ENCODE measurements around the gene RPL41.

RPL41 gene

DNA sequence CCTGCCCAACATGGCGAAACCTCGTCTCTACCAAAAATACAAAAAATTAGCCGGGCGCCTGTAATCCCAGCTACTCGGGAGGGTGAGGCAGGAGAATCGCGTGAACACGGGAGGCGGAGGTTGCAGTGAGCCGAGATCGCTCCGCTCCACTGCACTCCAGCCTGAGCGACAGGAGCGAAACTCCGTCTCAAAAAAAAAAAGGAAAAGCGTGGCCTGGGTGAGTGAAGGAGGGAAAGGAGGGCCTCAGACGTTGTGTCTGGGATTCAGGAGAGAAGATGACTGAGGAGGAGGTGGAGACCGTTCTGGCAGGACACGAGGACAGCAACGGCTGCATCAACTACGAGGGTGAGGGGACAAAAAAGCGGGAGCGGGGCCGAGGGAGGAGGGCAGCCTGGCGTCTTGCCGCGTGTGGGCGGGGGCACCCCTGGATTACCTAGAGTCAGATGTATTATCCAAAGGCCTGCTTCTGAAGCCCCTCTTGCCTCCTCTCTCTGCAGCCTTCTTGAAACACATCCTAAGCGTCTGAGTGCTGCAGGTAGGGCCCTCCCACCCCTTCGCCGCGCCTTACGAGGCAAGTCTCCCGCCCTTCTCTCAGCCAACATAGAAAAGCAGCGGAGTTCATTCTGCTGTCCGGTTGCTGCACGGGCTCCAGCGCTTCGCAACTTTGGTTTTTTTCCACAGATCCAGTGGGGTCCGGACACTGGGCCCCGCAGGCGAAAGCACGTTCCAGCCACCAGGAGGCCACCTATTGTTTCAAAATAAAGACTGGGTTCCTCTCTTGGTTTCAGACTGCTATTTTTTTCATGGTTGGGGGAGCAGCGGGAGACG is 41.0 kb downstream of the RPL41 start:
- peak; percentile 70 for DNase-seq

DNA sequence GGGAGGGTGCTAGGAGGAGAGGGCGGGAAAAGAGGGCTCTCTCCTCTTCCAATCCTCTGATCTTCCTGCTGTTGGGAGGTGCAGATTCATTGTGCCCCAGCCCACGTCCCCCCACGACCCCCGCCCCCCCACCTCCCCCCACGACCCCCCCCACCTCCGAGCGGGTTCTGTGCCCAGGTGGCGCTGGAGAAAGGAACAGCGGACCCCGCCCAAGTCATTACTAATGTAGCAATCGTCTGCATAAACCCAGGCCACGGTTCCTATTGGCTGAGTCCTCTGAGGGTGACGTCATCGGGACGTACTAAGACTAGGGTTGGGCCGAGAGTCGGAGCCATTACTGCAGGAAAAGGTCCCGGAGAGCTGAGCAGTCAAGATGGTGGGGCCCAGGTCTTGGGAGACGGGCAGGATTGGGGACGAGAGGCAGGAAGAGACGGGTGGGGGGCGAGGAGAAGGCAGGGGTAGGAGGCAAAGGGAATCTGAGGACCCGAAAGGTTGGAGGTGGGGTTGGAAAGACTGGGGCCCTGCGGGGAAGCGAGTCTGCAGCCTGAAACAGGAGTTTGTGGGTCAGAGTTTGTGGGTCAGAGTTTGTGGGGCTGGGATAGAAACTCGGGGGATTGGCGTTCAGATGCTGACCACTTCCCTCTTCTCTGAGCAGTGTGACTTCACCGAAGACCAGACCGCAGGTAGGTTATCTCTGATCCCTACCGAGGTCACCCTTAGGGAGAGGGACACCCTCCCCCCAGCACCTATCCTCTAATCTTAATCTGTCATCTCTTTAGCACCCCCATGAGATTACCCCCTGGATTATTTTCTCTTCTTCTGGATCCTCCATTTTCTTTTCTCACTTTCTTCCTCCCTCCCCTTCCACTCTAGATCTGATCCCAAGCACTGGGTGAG is 41.8 kb downstream of the RPL41 start, which contains the start of gene MYL6:
Gene MYL6 (plus strand): TSS at position 331 of the 897 bp plus-strand sequence. CDS start 43 bp downstream, at position 374.
- DNase-seq, result peak; percentile 98

DNA sequence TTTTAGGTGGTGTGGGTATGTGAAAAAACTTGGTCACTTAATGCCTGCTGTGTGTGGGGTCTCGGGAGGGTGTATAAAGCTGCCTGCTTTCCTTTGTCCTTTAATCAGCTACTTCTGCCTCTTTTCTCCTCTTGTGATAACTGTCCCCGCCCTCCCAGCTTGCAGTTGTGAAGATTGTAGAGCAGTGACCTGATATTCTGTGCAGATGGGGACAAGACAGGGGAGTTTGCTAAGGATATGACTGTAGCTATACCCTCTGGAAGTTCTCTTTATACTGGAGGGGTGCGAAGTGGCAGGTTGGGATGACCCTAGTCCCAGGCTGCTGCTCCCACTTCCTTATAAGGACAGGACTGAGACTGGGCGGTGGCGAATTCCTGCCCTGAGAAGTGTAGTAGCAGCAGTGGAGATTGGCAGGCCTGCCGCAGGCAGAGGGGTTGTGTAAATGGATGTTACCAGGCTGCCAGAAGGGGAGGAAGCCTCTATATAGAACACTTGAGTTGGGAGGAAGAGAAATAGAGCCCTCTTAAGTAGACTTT is 42.6 kb downstream of the RPL41 start:
- peak; percentile 28 for DNase-seq

DNA sequence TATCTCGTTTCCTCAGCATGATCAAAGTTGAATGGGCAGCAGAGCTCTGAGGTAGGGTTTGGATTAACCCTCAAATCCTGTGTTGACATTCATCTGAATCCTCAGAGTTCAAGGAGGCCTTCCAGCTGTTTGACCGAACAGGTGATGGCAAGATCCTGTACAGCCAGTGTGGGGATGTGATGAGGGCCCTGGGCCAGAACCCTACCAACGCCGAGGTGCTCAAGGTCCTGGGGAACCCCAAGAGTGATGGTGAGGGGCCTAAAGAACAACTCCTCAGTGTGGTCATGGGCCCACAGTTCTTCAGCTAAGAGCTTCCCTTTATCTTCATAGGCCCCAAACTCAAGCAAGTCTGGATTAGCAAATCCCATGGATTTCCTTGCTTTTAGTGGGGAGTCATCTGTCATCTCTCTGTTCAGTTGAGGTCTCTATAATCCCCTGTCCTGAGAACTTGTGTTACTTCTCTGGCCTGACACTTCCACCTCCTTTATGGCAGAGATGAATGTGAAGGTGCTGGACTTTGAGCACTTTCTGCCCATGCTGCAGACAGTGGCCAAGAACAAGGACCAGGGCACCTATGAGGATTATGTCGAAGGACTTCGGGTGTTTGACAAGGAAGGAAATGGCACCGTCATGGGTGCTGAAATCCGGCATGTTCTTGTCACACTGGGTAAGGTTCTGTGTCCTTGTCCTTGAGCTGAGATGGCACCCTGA is 43.2 kb downstream of the RPL41 start:
- DNase-seq, result no peak

DNA sequence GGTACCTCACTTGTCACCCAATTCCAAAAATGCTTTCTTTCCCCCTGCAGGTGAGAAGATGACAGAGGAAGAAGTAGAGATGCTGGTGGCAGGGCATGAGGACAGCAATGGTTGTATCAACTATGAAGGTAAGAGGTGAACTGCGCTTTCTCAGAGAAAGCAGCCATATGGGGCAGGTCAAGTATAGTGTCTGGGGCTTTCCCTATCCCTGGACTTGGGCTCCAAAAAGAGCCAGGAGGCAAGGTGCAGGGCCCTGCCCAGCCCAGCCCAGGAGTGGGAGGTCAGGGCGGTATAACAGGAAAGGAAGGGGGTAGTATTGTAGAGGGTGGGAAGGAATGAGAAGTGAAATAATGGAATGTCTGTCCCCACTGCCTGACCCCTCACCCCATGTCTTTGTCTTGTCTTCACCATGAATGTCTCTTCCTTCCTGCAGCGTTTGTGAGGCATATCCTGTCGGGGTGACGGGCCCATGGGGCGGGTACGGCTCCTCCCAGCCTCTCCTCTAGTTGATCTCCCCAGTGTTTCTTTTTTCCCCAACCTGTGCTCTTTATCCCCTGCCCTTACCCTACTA is 43.8 kb downstream of the RPL41 start:
- DNase-seq, result no peak

DNA sequence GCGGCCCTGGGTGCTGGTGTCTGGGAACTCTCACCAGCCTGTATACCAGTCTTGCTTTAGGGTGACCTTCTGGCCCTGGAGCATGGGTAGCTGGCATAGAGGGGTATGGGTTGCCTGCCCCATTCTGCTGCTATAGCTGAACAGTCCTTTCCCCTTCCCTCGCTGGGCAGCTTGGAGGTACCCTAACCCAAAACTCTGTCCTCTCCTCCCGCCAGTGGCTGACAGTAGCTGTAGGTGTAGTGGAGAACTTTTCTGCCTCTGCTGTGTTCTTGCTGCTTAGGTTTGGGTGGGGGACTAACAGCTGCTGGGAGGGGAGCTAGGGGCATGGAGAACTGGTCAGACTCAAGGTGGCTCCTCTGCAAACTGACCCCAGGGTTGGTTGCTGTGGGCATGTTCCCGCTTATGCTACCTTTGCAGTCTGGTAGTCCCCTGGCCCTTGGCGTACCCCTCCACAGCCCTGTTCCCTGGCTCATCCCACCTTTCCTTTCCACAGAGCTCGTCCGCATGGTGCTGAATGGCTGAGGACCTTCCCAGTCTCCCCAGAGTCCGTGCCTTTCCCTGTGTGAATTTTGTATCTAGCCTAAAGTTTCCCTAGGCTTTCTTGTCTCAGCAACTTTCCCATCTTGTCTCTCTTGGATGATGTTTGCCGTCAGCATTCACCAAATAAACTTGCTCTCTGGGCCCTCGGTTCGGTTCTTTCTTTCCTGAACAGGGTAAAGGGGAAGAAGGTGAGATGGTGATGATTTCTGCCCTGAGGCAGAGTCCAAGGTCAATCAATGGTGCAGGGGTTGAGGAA is 44.7 kb downstream of the RPL41 start:
- DNase-seq, result no peak

DNA sequence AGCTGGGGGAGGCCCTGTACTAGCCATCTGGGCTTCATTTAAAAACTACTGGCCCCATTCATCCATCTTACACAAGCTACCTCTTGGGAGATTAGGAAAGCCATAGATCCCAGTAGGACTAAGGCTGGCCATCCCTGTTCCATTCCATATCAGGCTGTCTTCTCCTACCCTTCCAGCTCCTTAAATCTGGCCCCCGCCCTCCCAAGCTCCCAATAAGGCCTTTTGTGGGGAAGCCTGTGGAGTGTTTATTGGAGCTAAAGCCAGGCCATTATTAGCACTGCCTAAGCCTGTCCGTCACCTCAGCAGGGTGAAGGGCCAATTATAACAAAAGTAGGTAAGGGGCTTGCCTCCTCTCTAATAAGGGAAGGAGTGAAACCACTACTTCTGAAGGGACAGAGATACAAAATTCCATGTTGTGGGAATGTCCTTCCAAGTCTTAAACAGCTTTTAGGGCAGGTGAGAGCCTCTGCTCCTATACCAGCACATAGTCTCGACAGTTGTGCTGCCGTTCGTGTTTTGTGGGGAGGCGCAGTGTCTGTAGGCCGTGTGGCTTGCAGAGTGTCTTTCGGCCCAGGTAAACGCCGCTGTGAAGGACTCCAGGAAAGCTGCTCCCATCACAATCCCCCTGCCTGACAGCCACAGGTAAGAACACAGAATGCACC is 45.4 kb downstream of the RPL41 start:
- no peak for DNase-seq

DNA sequence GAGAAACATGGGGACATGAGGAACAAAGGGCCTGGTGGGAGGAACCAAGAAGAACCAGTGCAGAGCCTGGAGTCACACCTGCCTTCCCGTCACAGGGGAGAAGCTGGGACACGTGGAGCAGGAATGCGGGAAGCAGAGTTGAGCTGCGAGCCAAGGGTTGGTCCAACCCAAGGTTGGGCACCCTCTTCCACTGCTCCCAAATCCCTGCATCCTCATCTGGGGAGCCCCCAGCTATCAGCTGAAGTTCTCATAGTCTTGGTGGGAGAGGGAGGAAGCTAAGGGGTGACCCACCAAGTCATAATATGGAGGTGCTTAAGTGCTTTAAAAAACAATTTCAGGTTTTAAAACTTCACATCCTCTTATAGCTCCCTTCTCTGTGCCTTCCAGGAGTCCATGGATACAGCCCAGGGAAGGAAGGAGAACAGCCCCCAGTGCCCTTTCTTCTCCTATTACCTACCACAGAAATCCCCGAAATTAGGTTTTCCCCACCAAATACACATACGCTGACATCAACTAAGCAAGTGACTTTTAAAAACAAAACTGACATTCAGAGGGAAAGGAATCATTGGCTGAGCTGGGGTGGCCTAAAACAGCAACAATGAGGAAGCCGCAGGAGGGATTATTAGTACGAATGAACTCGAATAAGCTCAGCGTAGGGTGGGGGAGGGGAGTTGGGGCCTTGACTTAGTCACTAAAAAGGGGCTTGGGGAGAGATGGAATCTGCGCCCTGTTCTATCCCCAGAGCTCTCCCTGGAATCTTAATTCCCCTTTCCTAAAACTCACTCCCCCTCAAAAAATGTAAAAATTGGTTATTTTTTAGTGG is 46.2 kb downstream of the RPL41 start:
- DNase-seq, result no peak

DNA sequence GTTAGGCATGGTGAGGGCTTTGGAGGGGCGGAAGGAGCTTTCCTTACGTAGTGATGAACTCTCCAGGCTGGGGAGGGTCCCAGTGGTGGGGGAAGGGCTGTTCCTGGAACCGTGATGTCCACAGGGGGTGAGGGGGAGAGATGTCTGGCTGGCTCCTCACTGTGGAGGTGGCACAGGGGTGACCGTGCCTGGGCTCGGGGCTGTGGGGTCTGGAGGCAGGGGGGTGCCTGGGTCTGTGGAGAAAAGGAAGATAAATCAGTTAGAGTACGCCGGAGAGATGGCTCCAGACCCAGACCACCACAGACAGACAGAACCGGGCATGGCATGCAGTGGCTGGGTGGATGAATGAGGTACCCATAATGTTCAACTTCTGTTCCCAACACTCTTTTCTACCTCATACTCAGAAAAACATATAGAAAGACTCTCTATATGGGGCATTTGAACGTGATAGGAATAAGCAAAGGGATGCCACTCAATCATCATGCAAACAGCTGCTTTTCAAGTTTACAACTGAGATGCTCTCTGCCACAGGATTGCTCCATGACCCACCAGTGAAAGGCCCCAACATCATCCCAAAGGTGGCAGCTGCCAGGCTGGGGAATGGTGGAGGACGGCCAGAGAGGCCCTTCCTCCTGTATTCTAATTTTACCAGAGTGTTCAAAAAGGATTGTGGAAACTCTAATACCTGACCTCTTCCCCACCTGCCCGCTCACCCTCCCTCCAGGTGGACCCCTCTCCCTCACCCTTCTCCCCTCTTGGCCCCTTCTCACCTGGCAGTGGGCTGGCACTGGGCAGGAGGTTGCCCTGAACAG is 47.3 kb downstream of the RPL41 start:
- DNase-seq, result no peak

DNA sequence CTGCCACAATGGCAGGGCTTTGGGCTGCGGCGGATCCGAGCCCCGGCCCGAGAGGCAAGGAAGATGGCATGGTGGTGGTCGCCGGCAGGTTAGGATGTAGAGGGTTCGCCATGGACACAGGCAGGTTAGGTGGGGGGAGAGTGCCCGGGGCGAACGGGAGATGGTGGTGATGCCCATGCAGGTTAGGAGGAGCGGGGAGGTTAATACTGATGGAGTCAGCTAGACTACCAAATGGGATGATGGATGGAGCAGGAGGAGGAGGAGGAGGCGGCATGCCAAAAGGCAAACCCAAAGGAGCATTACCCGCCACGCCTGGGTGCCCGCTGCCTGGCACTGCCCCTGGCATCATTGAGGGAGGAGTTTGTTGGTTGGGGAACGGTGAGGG is 47.9 kb downstream of the RPL41 start:
- no peak for DNase-seq

DNA sequence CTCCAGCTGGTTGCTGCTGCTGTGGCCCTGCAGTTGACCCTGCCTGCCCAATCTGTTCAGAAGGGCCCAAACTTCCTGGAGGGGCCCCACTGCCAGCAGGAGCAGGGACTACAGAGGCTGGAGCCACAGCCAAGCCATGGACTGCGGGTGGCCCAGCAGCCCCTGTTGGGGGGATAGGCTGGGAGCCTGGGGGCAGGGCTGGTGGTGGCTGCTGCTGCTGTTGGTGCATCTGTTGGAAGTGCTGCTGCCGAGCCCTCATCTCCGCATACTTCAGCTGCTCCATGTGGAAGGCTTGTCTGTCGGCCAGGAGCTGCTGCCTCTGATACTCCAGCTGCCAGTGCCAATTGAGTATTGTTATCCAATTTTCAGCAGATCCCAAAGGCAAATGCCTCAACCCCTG is 48.9 kb downstream of the RPL41 start:
- DNase-seq, result no peak

Data from midbrain (tissue), 1 donor.